GM18909 (cell line): ENCODE results near the gene HLA-DQB1.
"Not testable (repeated sequence)": the region's sequence is repeated elsewhere in the genome, so short reads cannot be mapped to it uniquely, and the experiment has no call there.

ENCODE experiments used
- ATAC-seq: cut with Tn5 transposase; IDR thresholded peaks from one replicate; pipeline ENCODE4 v1.9.1; 2021; ENCODE audit warnings: mild to moderate bottlenecking; ENCODE audit not compliant: unreplicated experiment, poor library complexity

Gene HLA-DQB1

GRCh38 chr6:32666420-32667300 lies at the start of gene HLA-DQB1:
Gene HLA-DQB1, minus strand, starts transcription at chr6:32666657. Its CDS starts 50 bp downstream, at chr6:32666607.
- peak; percentile 81 for ATAC-seq

GRCh38 chr6:32713241-32713640 lies 46.8 kb upstream of the HLA-DQB1 start:
- no peak for ATAC-seq

GRCh38 chr6:32709625-32710024 lies 43.2 kb upstream of the HLA-DQB1 start:
- ATAC-seq: no peak

DNA sequence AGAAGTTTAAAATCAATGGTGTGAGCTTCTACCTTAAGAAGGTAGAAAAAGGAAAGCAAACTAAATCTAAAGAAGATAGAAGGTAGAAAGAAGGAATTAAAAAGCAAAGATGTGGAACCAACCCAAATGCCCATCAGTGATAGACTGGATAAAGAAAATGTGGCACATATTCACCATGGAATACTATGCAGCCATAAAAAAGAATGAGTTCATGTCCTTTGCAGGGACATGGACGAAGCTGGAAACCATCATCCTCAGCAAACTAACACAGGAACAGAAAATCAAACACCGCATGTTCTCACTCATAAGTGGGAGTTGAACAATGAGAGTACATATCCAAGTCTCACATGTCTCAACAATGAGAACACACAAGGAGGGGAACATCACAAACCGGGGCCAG lies 38.7 kb upstream of the HLA-DQB1 start:
- ATAC-seq: not testable (repeated sequence)

DNA sequence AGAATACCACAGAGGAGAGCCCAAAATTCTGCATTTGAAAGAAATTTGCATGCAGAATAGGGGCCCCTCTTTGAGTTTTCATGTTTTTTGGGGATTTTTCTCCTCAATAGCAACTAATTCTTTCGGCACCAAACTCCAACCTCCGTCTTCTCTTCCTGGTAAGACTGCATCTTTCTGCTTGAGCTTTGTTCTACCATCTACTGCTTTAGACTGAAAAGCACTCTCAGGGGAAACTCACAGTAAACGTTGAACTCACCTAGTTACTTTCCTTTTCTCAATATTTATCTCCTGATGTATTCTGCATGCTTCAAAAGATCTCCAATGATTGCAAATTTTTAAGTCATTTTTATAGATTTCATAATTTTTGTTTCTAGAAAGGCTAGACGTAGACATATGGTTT lies 36.9 kb upstream of the HLA-DQB1 start:
- no peak for ATAC-seq

- ATAC-seq: no peak
Measured at GRCh38 chr6:32700391-32701040, 34.1 kb upstream of the HLA-DQB1 start.

DNA sequence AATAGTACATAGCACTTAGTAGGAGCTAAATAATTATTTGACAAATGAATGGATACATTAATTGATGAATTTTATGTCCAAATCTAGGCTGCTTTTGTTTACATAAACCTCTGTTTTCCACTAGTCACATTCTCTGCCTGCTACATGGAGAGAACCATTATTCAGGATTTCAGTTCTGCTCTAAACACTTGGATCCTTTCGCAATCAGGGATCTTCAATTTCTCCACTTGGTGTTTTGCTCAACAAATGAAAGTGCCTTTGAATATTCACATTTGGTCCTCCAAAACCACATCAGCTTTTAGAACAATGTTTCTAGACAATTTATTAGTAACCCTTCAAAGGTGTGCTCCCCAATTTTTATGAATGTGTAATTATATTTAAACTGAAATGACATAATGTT lies 30.6 kb upstream of the HLA-DQB1 start:
- ATAC-seq: no peak

DNA sequence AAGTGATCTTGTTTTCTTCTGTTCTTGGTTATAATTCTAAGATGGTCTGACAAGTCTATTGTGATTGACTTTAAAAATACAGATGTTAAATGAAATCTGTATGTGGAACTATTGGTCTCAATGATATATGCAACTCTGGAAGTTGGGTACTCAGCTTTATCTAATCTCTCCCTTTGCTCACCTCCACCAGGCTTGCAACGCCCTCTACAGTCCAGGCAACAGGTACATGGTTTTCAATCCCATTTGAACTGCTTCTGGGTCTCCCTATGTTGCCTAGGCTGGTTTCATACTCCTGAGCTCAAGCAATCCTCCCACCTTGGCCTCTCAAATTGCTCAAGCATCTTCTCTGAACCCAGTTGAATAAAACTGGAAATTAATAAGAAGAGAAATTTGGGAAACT lies 25.6 kb upstream of the HLA-DQB1 start:
- no peak for ATAC-seq

DNA sequence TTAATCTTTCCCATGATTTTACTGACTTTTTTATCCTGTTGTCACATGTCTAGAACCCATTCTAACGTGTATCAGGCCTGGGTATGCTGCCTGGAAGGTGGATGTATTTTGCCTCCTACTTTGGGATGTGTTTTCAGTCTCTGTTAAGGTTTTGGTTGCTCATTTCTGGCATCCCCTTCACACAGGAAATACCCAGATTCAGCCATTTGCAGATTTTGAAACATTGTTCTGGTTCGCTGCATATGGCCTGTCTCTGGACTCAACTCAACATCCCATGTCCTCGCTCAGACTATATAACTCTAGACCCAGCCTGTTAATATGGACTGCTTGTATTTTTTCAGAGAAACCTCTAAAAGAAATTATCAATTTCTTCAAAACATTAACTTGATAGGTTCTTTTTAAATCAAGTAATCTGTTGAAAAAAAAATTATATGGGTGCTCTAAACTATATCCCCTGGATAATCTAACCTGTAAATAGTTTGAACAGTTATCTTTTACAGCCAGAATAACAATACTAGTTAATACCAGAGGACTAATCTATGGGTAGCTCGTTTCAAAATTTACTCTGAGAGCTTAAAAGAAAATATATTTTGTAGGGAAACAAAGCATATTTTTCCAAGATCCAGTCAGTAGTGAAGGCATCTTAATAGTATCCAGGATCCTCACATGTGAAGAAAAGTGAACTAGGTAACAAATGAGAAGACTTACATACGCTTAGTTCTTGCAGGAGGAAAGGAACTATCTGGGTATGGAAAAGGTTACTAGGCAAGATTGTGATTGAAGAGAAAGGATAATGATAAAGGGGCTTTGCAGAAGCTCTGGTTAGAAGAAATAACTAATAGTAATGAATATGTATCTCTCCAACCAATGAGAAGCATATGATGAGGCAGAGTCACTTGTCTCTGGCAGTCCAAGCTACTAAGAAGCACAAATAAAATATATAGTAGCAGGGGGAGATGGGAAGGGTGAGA lies 23.4 kb upstream of the HLA-DQB1 start:
- no peak for ATAC-seq

- ATAC-seq: peak; percentile 82
Measured at GRCh38 chr6:32685603-32686002, 19.1 kb upstream of the HLA-DQB1 start.

GRCh38 chr6:32684246-32684645 lies 17.8 kb upstream of the HLA-DQB1 start:
- no peak for ATAC-seq

- ATAC-seq: no peak
Measured at GRCh38 chr6:32680055-32680454, 13.6 kb upstream of the HLA-DQB1 start.

- ATAC-seq: no peak
Measured at GRCh38 chr6:32679492-32679891, 13.0 kb upstream of the HLA-DQB1 start.

DNA sequence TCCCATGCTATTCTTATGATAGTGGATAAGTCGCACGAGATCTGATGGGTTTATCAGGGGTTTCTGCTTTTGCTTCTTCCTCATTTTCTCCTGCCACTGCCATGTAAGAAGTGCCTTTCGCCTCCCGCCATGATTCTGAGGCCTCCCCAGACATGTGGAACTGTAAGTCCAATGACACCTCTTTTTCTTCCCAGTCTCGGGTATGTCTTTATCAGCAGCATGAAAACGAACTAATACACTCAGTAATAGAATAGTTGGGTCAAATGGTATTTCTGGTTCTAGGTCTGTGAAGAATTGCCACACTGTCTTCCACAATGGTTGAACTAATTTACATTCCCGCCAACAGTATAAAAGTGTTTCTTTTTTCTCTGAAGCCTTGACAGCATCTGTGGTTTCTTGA lies 7.7 kb upstream of the HLA-DQB1 start:
- ATAC-seq: not testable (repeated sequence)

GRCh38 chr6:32671908-32672307 lies 5.5 kb upstream of the HLA-DQB1 start:
- ATAC-seq: not testable (repeated sequence)

DNA sequence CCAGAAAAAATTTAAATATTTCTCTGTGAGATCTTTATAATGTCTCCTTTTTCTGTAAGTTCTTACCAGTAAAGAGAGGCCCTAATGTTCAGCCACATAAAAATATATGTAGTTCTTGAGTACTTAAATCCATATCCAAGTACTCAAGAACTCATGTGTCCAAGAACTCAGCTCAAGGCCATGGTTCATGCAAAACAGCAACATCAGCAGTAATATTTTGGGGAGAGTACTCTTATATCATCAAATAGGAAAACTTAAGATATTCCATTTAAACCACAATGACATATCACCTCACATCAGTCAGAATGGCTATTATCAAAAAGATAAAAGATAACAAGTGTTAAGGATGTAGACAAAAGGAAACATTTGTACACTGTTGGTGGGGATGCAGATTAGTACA lies 3.4 kb upstream of the HLA-DQB1 start:
- no peak for ATAC-seq

GRCh38 chr6:32669240-32669639 lies 2.8 kb upstream of the HLA-DQB1 start:
- no peak for ATAC-seq

GRCh38 chr6:32668226-32668747 lies 1.8 kb upstream of the HLA-DQB1 start:
- ATAC-seq: peak; percentile 74

- ATAC-seq: no peak
Measured at GRCh38 chr6:32665661-32666060, 796 bp downstream of the HLA-DQB1 start.

DNA sequence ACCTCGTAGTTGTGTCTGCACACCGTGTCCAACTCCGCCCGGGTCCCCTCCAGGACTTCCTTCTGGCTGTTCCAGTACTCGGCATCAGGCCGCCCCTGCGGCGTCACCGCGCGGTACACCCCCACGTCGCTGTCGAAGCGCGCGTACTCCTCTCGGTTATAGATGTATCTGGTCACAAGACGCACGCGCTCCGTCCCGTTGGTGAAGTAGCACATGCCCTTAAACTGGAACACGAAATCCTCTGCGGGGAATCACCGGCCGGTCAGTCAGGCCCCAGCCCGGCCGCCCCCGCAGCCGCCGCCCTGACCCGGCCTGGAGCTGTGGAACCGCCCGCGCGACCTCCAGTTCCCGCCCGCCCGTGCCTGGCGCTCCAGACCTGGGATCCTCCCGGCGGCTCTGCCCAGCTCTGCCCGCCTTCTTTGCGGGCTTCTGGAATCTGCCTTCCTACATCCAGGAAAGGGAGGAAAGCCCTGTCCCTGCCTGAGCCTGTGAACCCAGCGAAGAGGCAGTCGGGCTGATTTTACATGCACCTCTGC lies 1.6 kb downstream of the HLA-DQB1 start:
- no peak for ATAC-seq
